ENCODE results near the gene LNPEP.

GRCh38 chr5:96901384-96901783 is 34.5 kb upstream of the LNPEP start:
- no peak for TF ChIP-seq EZH2 (IDR thresholded peaks at IDR 0.05)
- no peak for TF ChIP-seq POLR2AphosphoS5 (IDR thresholded peaks at IDR 0.05; ENCODE audit: borderline replicate concordance, low read depth, low read length)
- no peak for TF ChIP-seq FOXP2 (optimal IDR thresholded peaks at IDR 0.05; ENCODE audit: control extremely low read depth, extremely low read length, insufficient read depth)

All from SK-N-MC (cell line).